Adrenal gland (tissue), 5 donors: ENCODE results near the gene RPL15.

ENCODE experiments used
- POLR2A ChIP-seq, 2 donors: fragments of 450-650 bp; IDR thresholded peaks; one replicate each; pipeline ENCODE4 v1.6.1; 2017; ENCODE audit warnings: antibody characterized with exemption in 2 of 2, mild to moderate bottlenecking in 2 of 2, moderate library complexity in 1 of 2
- TF ChIP-seq, protein P1 (sequence below), 6 experiments: fragments of 450-650 bp in 4 of 6; fragments of 200-600 bp in 2 of 6; sonication (generic) in 1 of 6; IDR thresholded peaks; 1 replicate in 5 of 6; 2 replicates in 1 of 6; pipeline versions ENCODE4 v1.5.1 to v1.8.0; 2016 to 2021; ENCODE audit warnings: antibody characterized with exemption in 6 of 6, mild to moderate bottlenecking in 2 of 6, moderate library complexity in 1 of 6
- donor health status: DM: no; HTN: no; CAD: no.

- peak; percentile 96 to 97 for TF ChIP-seq POLR2A (IDR thresholded peaks at IDR 0.05)
- TF ChIP-seq, protein P1, sequence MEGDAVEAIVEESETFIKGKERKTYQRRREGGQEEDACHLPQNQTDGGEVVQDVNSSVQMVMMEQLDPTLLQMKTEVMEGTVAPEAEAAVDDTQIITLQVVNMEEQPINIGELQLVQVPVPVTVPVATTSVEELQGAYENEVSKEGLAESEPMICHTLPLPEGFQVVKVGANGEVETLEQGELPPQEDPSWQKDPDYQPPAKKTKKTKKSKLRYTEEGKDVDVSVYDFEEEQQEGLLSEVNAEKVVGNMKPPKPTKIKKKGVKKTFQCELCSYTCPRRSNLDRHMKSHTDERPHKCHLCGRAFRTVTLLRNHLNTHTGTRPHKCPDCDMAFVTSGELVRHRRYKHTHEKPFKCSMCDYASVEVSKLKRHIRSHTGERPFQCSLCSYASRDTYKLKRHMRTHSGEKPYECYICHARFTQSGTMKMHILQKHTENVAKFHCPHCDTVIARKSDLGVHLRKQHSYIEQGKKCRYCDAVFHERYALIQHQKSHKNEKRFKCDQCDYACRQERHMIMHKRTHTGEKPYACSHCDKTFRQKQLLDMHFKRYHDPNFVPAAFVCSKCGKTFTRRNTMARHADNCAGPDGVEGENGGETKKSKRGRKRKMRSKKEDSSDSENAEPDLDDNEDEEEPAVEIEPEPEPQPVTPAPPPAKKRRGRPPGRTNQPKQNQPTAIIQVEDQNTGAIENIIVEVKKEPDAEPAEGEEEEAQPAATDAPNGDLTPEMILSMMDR (IDR thresholded peaks at IDR 0.05): peak in 2 of 6 experiments; percentile 1 to 25
Observed at GRCh38 chr3:23944861-23945662, 28.1 kb downstream of the RPL15 start, which contains the start of gene NR1D2.
